Fibroblast of mammary gland (primary cell): ENCODE measurements around the gene SCCPDH.

Experiments used
- DNase-seq: peaks from one replicate; pipeline ENCODE4 v3.0.0-alpha.2; 2010; ENCODE audit warnings: low read depth
- H3K4me3 ChIP-seq: 2 replicates; pipeline ENCODE4 v1.5.1; 2011; ENCODE audit warnings: low read depth, mild to moderate bottlenecking, low read length, moderate library complexity; ENCODE audit not compliant: control insufficient read depth
- CTCF ChIP-seq: conservative IDR thresholded peaks from 2 replicates; pipeline ENCODE4 v1.5.1; 2011; ENCODE audit warnings: low read depth, low read length, inconsistent platforms; ENCODE audit not compliant: control insufficient read depth, insufficient read depth

SCCPDH gene

GRCh38 chr1:246784621-246785493, 60.6 kb downstream of the SCCPDH start:
- peak overlapping the region; percentile 11 for H3K4me3 ChIP-seq
- peak; percentile 88 for DNase-seq
- no peak for TF ChIP-seq CTCF

- no peak for TF ChIP-seq CTCF
- no peak overlapping the region for H3K4me3 ChIP-seq
- DNase-seq, result no peak
These were observed 61.4 kb downstream of the SCCPDH start for GRCh38 chr1:246785494-246786111.

- no peak for TF ChIP-seq CTCF
- H3K4me3 ChIP-seq, result no peak overlapping the region
- DNase-seq, result no peak
These were observed 62.5 kb downstream of the SCCPDH start for GRCh38 chr1:246786606-246787238.

GRCh38 chr1:246787781-246788513, 63.7 kb downstream of the SCCPDH start:
- DNase-seq, result no peak
- no peak overlapping the region for H3K4me3 ChIP-seq
- no peak for TF ChIP-seq CTCF

GRCh38 chr1:246788895-246789338, 64.7 kb downstream of the SCCPDH start:
- H3K4me3 ChIP-seq, result no peak overlapping the region
- no peak for TF ChIP-seq CTCF
- no peak for DNase-seq
